Jurkat, Clone E6-1 (cell line): ENCODE results near the gene ADAMTS12.

ENCODE experiments used
- DNase-seq: peaks from one replicate; pipeline ENCODE4 v3.0.0-alpha.2; 2011; ENCODE audit warnings: low read depth, low spot score
- H3K4me3 ChIP-seq: 2 replicates; pipeline ENCODE4 v1.5.1; 2011; ENCODE audit warnings: mild to moderate bottlenecking, low read length, control low read depth, moderate library complexity

The ADAMTS12 gene

DNA sequence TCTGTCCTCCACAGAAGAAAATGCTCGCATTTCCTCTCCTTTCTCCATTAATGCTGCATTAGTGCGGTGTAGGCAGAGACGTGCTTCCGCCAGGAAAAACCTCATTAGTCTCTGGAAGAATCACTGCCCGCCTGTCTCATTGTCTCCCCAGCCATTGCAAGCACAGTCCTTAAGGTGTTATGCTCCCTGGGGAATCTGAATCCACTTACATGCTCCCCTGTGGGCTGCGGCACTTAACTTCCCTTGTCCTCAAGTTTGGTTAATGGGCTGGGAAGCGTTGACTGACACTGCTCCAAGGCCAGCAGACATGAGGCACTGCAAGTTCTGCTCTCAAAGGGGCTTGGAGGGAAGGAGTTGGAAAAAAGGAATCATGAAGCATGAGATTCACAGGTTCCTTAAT is 409.5 kb downstream of the ADAMTS12 start:
- DNase-seq: no peak
- H3K4me3 ChIP-seq: no peak overlapping the region

DNA sequence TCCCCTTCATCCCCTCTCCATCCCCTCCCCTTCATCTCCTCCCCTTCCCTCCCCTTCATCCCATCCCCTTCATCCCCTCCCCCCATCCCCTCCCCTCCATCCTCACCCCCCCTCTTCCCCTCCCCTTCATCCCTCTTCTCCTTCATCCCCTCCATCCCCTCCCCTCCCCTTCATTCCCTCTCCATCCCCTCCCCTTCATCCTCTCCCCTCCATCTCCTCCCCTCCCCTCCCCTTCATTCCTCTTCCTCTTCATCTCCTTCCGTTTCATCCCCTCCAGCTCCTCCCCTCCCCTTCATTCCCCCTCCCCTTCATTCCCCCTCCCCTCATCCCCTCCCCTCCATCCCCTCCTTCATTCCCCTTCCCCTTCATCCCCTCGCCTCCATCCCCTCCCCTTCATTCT is 410.9 kb downstream of the ADAMTS12 start:
- no peak overlapping the region for H3K4me3 ChIP-seq
- DNase-seq: no peak

DNA sequence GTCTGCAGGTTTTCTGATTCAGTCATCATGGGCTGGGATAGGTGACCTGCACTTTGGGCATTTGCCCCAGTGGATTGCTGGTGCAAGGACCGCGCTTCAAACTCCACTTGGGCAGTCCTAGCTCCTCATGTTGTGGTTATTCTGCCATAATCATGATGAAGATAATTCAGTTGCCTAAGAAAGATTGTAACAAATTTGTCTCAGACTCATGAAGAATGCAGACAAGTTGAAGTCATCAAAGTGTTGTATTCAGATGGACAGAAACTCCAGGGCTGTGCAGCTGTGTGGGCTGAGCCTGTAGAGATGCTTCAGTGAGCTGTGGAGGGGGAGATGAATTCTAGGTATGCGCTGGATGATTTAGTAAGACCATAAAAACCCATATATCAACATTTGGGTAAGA is 412.5 kb downstream of the ADAMTS12 start:
- H3K4me3 ChIP-seq: no peak overlapping the region
- DNase-seq: no peak

DNA sequence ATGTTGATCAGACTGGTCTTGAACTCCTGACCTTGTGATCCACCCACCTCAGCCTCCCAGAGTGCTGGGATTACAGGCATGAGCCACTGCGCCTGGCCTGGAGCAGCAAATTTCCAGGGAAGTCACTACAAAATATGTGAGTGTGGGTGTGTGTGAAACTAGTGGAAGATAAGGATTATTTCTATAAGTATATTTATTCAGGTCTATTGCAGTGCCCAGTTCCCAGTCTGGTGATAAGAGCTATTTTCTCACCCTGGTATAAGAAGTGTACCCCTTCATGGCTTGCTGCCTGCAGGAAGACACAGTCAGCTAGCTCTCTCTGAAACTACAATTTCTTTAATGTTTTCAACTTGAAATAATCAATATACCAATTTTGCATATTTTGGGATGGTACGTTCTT is 414.0 kb downstream of the ADAMTS12 start:
- DNase-seq: no peak
- H3K4me3 ChIP-seq: no peak overlapping the region

DNA sequence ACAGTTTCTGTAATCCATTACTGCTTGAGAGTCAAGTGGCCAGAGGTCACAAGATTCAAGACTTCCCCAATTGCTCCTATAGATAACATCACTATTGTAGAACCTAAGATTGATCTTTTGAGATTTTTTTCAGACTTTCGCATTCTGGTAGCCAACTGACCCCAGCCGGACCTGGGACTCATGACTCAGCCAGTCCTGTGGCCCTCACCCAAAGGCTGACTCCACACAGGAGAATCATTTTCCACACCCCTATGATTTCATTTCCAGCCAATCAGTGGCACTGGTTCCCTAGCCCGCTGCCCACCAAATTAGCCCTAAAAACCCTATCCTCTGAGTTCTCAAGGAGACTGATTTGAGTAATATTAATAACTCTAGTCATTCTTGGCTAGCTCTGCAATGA is 414.8 kb downstream of the ADAMTS12 start:
- no peak overlapping the region for H3K4me3 ChIP-seq
- DNase-seq: no peak

DNA sequence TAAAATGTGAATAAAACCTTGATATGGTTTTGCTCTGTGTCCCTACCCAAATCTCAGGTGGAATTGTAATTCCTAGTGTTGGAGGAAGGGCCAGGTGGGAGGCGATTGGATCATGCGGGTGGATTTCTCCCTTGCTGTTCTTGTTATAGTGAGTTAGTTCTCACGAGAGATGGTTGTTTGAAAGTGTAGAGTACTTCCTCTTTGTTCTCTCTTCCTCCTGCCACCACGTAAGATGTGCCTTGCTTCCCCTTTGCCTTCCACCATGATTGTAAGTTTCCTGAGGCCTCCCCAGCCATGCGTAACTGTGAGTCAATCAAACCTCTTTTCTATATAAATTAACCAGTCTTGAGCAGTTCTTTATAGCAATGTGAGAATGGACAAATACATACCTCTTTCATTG is 416.1 kb downstream of the ADAMTS12 start:
- no peak for DNase-seq
- H3K4me3 ChIP-seq: no peak overlapping the region

DNA sequence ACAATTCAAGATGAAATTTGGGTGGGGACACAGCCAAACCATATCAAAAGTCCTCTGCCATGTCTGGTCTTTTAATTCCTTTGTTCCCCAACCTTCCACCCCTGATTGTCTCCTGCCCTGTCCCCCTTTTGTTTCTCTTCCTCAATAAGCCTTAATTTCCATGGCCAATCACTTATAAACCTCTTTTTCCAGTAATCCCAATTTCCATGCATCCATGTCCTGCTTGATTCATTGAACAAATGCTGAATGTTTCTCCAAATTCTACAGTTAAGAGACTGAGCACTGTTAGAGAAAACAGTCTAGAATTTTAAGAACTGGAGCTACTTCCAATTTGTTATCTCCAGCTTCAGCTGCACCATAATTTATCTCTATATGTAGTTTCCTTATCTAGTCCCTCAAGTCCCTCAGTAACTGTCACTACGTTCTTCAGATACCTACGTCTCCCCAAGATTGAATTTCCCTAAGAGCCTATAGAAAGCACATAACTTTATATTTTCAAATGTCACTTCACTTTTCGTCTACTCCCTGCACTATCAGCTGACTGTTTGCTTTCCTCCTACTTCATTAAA is 416.8 kb downstream of the ADAMTS12 start:
- DNase-seq: no peak
- H3K4me3 ChIP-seq: no peak overlapping the region

DNA sequence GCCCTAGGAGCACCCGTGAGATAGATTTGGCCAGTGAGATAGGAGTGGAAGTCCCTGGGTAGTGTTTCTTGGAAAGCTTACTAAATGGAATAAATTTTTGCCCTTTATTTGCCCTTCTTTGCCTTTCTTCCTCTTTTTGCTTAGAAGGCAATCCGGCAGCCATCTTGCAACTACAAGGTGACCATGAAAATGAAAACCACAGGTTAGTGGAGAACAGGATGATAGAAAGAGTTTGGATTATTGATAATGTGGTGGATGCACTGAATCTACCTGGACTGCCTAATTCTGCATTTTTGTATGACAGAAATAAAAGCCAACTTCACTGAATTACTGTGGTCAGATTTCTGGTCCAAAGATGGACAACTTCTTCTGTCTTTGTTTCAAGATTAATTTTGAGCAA is 417.8 kb downstream of the ADAMTS12 start:
- no peak for DNase-seq
- no peak overlapping the region for H3K4me3 ChIP-seq
